Left renal pelvis (tissue), 4 donors: ENCODE data around the gene PFN3. TPM values are rescaled to one million over a fixed set of nuclear protein-coding genes. Genes with fewer than 3 reads are reported as not detected.
"Not testable (repeated sequence)": the region's sequence is repeated elsewhere in the genome, so short reads cannot be mapped to it uniquely, and the experiment has no call there.

Experiments
- DNase-seq, 4 donors: peaks; one replicate each; pipeline ENCODE4 v3.0.0-alpha.2; 2013; ENCODE audit warnings: low read depth in 4 of 4, low spot score in 3 of 4
- polyA plus RNA-seq, 4 donors: library from polyadenylated mRNA; unstranded; fragments of 120-200 nt; gene quantifications; one replicate each; pipeline ENCODE4 v1.2.1, GENCODE V29; 2013; ENCODE audit not compliant: insufficient read length in 4 of 4

The PFN3 gene
- polyA plus RNA-seq, 4 donors = 0.26 to 2.6 (median 1.5) TPM; not detected in 1

GRCh38 chr5:177426566-177427210, 26.2 kb upstream of the PFN3 start, which contains the start of gene GRK6:
TSS of gene GRK6 (plus strand) at chr5:177426676. CDS start at chr5:177426846, 170 bp downstream.
- no peak for DNase-seq

DNA sequence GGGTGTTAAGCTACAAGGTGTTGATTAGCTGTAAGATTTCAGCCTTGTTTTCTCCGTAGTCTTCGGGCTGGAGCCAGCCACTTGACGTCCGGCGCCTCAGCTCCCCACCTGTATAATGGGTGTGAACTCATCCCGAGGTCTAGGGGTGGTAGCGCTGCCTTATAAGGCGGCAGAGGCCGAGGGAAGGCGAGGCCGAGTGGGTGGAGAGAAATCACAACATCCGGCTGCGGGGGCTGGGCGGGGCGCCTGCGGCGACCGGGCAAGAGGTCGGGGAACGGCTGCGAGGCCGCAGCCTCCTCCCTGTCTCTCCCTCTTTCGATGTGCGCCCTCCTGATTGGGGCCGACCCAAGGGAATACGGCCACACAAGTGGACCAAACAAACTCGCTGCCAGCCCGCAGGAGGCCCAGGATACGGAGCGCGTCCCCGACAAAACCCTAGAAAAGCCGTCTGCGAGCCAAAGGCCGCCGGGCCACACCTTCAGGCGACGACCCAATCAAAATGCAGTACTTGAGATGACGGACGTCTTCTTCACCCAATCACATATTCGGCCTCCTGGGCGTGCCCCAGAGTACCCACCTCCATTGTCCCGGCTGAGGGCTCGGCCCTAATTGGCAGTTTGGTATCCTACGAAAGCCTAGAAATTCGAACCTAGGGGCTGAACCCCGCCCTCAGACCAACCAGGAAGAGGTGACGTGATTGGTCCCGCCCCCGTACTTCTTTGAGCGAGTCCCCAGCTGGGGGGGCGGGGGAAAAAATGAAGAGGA, 25.5 kb upstream of the PFN3 start:
- DNase-seq = peak; percentile 100

GRCh38 chr5:177425196-177425800, 24.8 kb upstream of the PFN3 start:
- DNase-seq = no peak

- DNase-seq = no peak
These were observed 23.2 kb upstream of the PFN3 start for GRCh38 chr5:177423671-177424070.

- no peak for DNase-seq
These were observed 20.8 kb upstream of the PFN3 start for GRCh38 chr5:177421062-177421798.

- not testable (repeated sequence) for DNase-seq
These were observed 20.0 kb upstream of the PFN3 start for GRCh38 chr5:177420472-177420871.

- no peak for DNase-seq
These were observed 18.6 kb upstream of the PFN3 start for GRCh38 chr5:177419046-177419445.

GRCh38 chr5:177417081-177417480, 16.6 kb upstream of the PFN3 start:
- not testable (repeated sequence) for DNase-seq

- no peak for DNase-seq
These were observed 14.0 kb upstream of the PFN3 start for GRCh38 chr5:177414481-177414880.

GRCh38 chr5:177412603-177413233, 12.3 kb upstream of the PFN3 start:
- DNase-seq = no peak

DNA sequence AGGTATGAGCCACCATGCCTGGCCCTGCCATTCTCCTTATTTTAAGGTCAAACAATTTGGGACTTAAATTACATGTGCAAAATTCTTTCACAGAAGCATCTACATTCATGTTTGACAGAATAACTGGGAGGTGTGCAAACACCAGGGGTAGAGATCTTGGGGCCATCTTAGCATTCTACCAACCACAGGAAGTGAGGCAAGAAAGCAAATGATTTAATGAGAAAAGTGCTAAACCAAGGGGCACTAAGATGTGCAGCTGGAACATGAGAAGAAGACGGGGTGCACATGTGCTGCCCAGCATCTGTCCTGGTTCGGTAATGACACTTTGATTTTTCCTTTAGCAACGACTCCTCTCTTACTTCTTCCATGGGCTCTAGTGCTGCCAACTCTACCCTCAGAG, 10.1 kb upstream of the PFN3 start:
- DNase-seq = no peak

DNA sequence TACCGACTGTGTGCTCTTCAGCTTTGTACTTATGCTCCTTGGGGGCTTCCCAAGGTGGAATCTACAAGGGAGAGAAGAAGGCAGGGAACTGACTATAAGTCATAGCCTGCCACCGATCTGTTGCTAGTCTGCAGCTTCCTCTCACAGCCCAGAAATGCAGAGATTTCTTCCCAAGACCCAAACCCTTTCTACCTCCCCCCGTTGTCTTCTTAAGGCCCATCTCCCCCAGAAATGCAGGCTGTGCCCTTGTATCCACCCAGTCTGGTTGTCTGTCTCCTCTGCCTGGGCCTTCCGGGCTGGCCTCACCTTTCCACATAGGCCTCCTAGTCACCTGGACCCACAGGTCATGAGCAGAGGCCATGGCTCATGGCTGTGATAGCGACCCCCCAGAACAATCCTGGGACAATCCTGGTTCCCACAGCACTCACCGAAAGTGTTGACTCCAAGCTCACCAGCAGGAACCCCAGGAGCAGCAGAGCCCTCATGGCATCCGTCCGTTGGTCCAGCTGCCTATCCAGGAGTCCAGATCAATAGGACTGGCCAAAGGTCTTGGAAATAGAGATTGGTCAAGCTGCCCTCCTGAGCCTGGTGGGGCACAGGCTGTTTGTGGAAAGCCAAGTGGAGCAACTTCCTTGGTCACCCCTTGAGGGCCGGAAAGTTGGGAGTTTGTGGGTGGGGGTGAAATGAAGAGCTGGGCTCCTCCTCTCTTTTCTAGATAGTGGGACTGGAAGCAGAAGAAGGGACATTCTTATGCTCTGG, 8.8 kb upstream of the PFN3 start, which contains the start of gene F12:
TSS of gene F12 (minus strand) at position 522 of the 759 bp plus-strand sequence. CDS start at position 485, 37 bp downstream.
- no peak for DNase-seq

DNA sequence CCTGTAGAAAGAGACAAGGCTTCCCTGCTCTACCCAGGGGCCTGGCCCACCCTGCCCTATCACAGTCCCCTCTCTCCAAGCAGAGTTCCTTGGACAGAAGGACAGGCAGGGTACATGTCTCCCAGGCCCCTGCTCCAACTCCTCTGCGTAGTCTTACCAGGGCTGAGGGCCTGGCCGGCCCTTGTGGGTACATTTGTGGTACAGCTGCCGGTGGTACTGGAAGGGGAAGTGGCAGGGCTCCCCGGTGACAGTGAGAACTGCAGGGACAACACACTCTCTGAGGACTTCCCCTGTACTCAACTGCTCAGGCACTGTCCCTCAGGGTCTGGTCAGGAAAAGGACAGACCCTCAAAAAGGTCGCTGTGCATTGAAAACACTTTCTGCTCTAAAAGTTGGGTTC, 5.3 kb upstream of the PFN3 start:
- DNase-seq = no peak

DNA sequence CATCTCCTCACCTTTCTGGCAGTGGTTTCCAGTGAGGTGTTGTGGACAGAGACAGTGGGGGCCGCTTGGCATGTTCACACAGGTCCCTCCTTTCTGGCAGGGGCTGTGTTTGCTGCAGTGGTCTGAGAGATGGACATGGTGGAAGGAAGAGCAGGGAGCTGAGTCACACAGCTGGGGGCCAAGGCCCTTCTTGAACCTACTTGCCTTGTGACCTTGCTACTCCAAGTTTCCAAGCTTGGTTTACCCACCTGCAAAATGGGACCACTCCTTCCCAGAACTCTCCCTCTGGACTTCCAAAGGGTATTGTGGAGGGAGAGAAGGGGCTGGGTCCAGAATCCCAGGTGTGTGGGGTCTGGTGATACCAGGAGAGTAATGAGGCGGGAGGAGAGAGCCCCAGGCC, 4.9 kb upstream of the PFN3 start:
- no peak for DNase-seq

- no peak for DNase-seq
These were observed 4.2 kb upstream of the PFN3 start for GRCh38 chr5:177404641-177405179.

GRCh38 chr5:177403792-177404640, 3.6 kb upstream of the PFN3 start:
- DNase-seq = no peak

DNA sequence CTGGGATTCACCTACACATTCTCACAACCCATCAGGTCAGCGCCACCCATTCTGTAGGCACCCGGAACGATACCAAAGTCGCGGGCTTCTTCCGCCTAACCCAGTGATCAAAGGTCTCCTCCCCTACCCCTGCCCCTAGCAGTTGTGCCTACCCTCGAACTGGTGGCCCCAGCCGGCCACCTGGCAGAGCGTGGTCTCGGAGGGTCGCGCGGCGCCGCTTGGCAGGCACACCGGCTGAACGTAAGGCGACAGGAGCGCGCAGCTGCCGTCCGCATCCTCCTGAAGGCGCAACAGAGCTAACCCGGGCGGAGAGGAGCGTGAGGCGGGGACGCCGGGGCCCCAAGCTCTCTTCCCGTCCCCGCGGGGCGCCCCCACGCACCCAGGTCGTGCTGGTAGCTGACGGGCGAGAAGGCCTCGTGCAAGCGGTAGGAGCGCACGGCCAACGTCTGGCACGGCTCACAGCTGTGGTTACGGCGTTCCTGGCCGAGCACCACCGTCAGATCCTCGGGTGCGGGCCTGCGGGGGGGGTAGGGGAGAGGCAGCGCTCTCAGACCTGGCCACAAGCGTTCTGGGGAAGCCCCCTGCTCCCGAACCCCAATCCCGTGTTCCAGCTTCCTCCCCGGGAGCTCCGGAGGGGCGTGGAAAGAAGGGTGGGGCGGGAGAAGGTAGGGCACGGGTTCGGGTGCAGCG, 2.8 kb upstream of the PFN3 start:
- no peak for DNase-seq
